ENCODE data around the gene TPO.
A peak's percentile ranks its signal among the peaks of the same experiment; 100 is the strongest.
"Not testable (repeated sequence)": the region's sequence is repeated elsewhere in the genome, so short reads cannot be mapped to it uniquely, and the experiment has no call there.

Gene TPO

GRCh38 chr2:1509271-1510065 lies 96.2 kb downstream of the TPO start:
- DNase-seq, result no peak

GRCh38 chr2:1510176-1510575 lies 96.9 kb downstream of the TPO start:
- no peak for DNase-seq

GRCh38 chr2:1511455-1511854 lies 98.2 kb downstream of the TPO start:
- no peak for DNase-seq

GRCh38 chr2:1512321-1513289 lies 99.3 kb downstream of the TPO start:
- no peak for DNase-seq

GRCh38 chr2:1514391-1515072 lies 101.3 kb downstream of the TPO start:
- DNase-seq, result no peak

- DNase-seq, result no peak
These were observed 101.8 kb downstream of the TPO start for GRCh38 chr2:1515073-1515430.

GRCh38 chr2:1515986-1516797 lies 102.9 kb downstream of the TPO start:
- no peak for DNase-seq

- no peak for DNase-seq
These were observed 103.5 kb downstream of the TPO start for GRCh38 chr2:1516798-1517060.

GRCh38 chr2:1517291-1517690 lies 104.0 kb downstream of the TPO start:
- DNase-seq, result not testable (repeated sequence)

GRCh38 chr2:1517786-1518185 lies 104.5 kb downstream of the TPO start:
- no peak for DNase-seq

- DNase-seq, result no peak
These were observed 105.1 kb downstream of the TPO start for GRCh38 chr2:1518331-1518803.

- DNase-seq, result no peak
These were observed 105.7 kb downstream of the TPO start for GRCh38 chr2:1518867-1519530.

- no peak for DNase-seq
These were observed 108.1 kb downstream of the TPO start for GRCh38 chr2:1521191-1521877.

GRCh38 chr2:1521878-1522830 lies 108.9 kb downstream of the TPO start:
- DNase-seq, result no peak

GRCh38 chr2:1527153-1527992 lies 114.1 kb downstream of the TPO start:
- no peak for DNase-seq

GRCh38 chr2:1528273-1529064 lies 115.2 kb downstream of the TPO start:
- DNase-seq, result no peak

GRCh38 chr2:1538663-1539062 lies 125.4 kb downstream of the TPO start:
- peak; percentile 57 for DNase-seq

- no peak for DNase-seq
These were observed 126.2 kb downstream of the TPO start for GRCh38 chr2:1539441-1539840.
